Upper lobe of right lung (tissue), 1 donor: Measurements from ENCODE around the gene LDAH. TPM values are rescaled to one million over a fixed set of nuclear protein-coding genes. Genes with fewer than 3 reads are reported as not detected.

Experiments used
- ATAC-seq: fragments of 200-7000 bp; cut with Tn5 transposase; one replicate; pipeline ENCODE4 v1.9.1; 2020; ENCODE audit warnings: mild to moderate bottlenecking, moderate library complexity
- DNase-seq: peaks from one replicate; pipeline ENCODE4 v3.0.0-alpha.2; 2020
- H3K27ac ChIP-seq: fragments of 200-600 bp; one replicate; pipeline ENCODE4 v1.8.0; 2022
- H3K27me3 ChIP-seq: fragments of 200-600 bp; one replicate; pipeline ENCODE4 v1.8.0; 2022; ENCODE audit warnings: mild to moderate bottlenecking
- H3K36me3 ChIP-seq: fragments of 200-600 bp; one replicate; pipeline ENCODE4 v1.8.0; 2022
- H3K4me1 ChIP-seq: fragments of 200-600 bp; one replicate; pipeline ENCODE4 v1.8.0; 2022
- H3K4me3 ChIP-seq: fragments of 200-600 bp; one replicate; pipeline ENCODE4 v1.8.0; 2022; ENCODE audit warnings: mild to moderate bottlenecking
- H3K9me3 ChIP-seq: fragments of 200-600 bp; one replicate; pipeline ENCODE4 v1.8.0; 2022
- CTCF ChIP-seq: fragments of 200-600 bp; IDR thresholded peaks from one replicate; pipeline ENCODE4 v1.8.0; 2022; ENCODE audit warnings: antibody characterized with exemption
- intact Hi-C: fragments of 100-400 bp; cut with DNase I; formaldehyde crosslinking; loops from one replicate; pipeline ENCODE4 v1.11.0; 2022
- total RNA-seq: library from RNA; stranded (reverse); fragmentation: NEBNext Ultra II Directional; extraction: Animal tissue kit (Norgen Biotek cat#: 25700); gene quantifications from one replicate; pipeline ENCODE4 v1.2.1, GENCODE V29; 2021
- donor health status: DM: no; HTN: yes; CAD: no; lungs with severe emphysema.

LDAH gene
- total RNA-seq, 1 donor from 2014 or later = 17.9 TPM

- Histone ChIP-seq H3K4me3 (no peak overlapping the region), H3K9me3 (no peaks in the 10 kb centered on the region), H3K27ac (peak overlapping the region; percentile 8), H3K36me3 (no peaks in the 10 kb centered on the region), H3K27me3 (no peaks in the 10 kb centered on the region), H3K4me1 (peaks cover 13% of the 10 kb centered on the region)
- intact Hi-C loops = no loop called here
- DNase-seq = no peak
- ATAC-seq = peak; percentile 74
- no peak for TF ChIP-seq CTCF
Measured at GRCh38 chr2:20728114-20728758, 94.7 kb downstream of the LDAH start.

GRCh38 chr2:20726913-20727312 is 96.0 kb downstream of the LDAH start:
- Histone ChIP-seq H3K27ac (no peak overlapping the region), H3K9me3 (no peaks in the 10 kb centered on the region), H3K4me3 (no peak overlapping the region), H3K36me3 (no peaks in the 10 kb centered on the region), H3K27me3 (no peaks in the 10 kb centered on the region), H3K4me1 (peaks cover 13% of the 10 kb centered on the region)
- no peak for DNase-seq
- TF ChIP-seq CTCF = no peak
- no peak for ATAC-seq
- intact Hi-C loops = no loop called here

GRCh38 chr2:20725782-20726181 is 97.1 kb downstream of the LDAH start:
- intact Hi-C loops = no loop called here
- no peak for TF ChIP-seq CTCF
- Histone ChIP-seq H3K9me3 (no peaks in the 10 kb centered on the region), H3K36me3 (no peaks in the 10 kb centered on the region), H3K27me3 (no peaks in the 10 kb centered on the region), H3K27ac (no peak overlapping the region), H3K4me3 (no peak overlapping the region), H3K4me1 (peaks cover 13% of the 10 kb centered on the region)
- ATAC-seq (no peak), DNase-seq (no peak)

GRCh38 chr2:20724500-20725053 is 98.3 kb downstream of the LDAH start:
- H3K4me3 ChIP-seq = no peak overlapping the region
- DNase-seq = no peak
- no peak for TF ChIP-seq CTCF
- H3K9me3 ChIP-seq = no peaks in the 10 kb centered on the region
- no peak for ATAC-seq
- no peaks in the 10 kb centered on the region for H3K27me3 ChIP-seq
- intact Hi-C loops = no loop called here
- peaks cover 13% of the 10 kb centered on the region for H3K4me1 ChIP-seq
- H3K36me3 ChIP-seq = no peaks in the 10 kb centered on the region
- H3K27ac ChIP-seq = no peak overlapping the region

- intact Hi-C loops = no loop called here
- Histone ChIP-seq H3K9me3 (no peaks in the 10 kb centered on the region), H3K4me1 (peaks cover 10% of the 10 kb centered on the region), H3K36me3 (no peaks in the 10 kb centered on the region), H3K27ac (no peak overlapping the region), H3K27me3 (no peaks in the 10 kb centered on the region), H3K4me3 (no peak overlapping the region)
- ATAC-seq (no peak), DNase-seq (no peak)
- TF ChIP-seq CTCF = no peak
Measured at GRCh38 chr2:20723543-20723942, 99.4 kb downstream of the LDAH start.
